ENCODE results near the gene NFATC2. TPM values are rescaled to one million over a fixed set of nuclear protein-coding genes. Genes with fewer than 3 reads are reported as not detected.
A peak's percentile ranks its signal among the peaks of the same experiment; 100 is the strongest.
"Not testable (repeated sequence)": the region's sequence is repeated elsewhere in the genome, so short reads cannot be mapped to it uniquely, and the experiment has no call there.

NFATC2 gene
- total RNA-seq, 1 donor from 2014 or later: not detected

DNA sequence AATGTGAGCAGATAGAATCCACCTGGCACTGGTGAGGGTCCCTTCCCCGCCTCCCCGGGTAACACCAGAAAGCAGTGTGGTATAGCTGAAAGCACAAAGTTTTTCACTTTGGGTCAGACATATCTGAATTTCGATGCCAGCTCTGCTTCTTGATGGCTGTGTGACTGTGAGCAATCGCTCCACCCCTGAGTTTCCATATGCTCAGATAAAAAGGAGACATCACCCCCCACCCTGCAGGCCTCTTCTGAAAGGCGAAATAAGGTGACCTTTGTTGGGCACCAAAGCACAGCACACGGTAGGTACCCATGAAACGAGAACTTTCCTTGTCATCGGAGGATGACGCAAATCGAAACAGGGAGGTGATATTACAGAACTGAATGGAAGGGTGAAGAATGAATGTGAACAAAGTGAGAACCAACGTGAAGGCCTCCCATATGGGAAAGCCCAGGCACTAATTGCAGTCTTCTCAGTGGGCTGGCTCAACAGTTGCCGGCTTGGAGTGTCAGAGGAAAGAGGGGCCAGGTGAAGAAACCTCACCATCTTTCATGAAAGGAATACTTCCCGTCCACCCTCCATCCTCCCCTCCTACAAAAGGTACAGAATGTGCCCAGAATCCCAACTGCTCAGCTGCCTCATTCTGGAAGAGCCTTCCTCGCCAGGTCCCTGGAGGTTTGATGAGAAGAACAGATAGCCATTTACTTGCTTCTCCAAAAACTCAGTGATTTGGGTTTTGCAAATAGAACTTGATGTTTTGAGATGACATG is 61.8 kb downstream of the NFATC2 start:
- DNase-seq (ENCODE audit: low read depth): no peak

DNA sequence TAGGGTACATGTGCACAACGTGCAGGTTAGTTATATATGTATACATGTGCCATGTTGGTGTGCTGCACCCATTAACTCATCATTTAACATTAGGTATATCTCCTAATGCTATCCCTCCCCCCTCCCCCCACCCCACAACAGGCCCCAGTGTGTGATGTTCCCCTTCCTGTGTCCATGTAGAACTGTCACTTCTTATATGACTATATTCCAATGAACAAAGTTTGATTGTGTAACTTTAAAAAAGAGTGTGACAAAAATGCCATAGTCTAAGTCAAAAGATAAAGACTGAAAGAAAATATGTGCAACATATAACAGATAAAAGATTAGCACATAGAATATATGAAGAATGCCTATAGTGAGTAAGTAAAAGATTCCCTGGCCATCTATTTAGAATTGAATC is 66.4 kb downstream of the NFATC2 start:
- not testable (repeated sequence) for DNase-seq (ENCODE audit: low read depth)

DNA sequence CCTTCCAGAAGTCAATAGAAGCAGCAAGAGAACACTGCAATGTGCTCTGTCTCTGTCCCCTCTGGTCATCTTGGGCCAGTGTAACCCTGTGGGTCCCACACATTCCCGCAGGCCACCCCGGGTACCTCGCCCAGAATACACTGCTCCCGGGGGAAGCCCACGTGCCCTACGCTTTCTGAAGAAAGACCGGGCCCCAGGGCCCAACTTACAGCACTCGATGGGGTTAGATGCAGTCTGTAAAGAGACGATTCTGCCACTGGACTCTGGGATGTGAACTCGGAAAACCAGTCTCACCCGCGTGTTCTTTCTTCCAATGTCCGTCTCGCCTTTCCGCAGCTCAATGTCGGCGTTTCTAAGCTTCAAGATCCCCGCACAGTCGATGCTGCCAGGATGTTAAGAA is 68.7 kb downstream of the NFATC2 start:
- no peak for DNase-seq (ENCODE audit: low read depth)

DNA sequence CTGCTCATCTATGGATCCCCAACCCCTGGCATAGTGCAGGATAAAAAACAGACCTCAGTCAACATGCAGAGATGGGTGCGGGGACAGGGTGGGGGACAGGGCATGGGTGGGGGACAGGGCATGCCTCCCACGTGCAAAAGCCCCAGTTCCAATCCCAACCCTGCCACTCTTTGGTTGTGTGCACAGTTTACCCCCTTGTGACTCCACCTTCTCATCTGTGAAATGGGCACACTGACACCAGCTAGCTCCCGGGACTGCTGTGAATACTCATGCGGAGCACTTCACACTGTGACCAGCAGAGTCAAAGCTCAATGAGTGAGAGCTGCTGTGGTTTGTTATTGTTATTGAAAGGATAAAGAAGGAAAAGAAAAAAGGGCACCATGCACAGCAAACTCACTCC is 69.3 kb downstream of the NFATC2 start:
- DNase-seq (ENCODE audit: low read depth): no peak

DNA sequence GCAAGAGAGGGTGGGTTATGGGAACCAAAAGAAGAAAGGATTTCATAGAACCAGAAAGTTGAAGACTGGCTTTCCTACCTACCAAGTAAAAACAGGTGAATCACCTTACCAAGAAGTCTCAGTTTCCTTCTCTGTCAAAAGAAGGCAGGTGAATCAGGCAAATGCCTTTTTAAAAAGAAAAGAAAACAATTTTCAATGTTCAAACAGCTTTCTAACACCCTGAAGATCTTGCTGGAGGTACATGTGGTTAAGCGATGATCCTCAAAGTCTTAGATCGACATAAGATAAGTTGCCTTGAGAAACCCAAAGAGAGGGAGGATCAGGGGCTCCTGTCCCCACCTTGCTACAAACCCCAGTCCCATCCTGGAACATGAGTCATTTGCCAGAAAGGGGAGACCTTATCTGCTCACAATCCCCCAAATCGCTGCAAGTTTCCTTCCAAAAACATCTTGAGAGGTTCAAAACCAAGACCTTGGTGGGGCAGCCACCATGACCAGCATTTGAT is 71.6 kb downstream of the NFATC2 start:
- no peak for DNase-seq (ENCODE audit: low read depth)

DNA sequence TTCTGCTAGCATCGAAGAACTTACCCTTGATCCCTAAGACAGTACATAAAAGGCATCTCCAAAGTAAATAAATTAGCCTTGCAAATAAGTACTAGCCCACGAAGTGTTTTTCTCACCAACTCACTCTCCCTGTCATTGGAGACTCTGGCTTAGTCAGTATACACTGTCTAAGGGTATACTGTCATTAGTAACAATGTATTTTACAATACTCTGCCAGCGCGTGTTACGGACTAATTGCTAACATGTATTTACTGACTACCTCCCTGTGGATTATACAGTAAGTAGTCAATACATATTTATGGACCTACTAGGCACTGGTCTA is 72.1 kb downstream of the NFATC2 start:
- no peak for DNase-seq (ENCODE audit: low read depth)

DNA sequence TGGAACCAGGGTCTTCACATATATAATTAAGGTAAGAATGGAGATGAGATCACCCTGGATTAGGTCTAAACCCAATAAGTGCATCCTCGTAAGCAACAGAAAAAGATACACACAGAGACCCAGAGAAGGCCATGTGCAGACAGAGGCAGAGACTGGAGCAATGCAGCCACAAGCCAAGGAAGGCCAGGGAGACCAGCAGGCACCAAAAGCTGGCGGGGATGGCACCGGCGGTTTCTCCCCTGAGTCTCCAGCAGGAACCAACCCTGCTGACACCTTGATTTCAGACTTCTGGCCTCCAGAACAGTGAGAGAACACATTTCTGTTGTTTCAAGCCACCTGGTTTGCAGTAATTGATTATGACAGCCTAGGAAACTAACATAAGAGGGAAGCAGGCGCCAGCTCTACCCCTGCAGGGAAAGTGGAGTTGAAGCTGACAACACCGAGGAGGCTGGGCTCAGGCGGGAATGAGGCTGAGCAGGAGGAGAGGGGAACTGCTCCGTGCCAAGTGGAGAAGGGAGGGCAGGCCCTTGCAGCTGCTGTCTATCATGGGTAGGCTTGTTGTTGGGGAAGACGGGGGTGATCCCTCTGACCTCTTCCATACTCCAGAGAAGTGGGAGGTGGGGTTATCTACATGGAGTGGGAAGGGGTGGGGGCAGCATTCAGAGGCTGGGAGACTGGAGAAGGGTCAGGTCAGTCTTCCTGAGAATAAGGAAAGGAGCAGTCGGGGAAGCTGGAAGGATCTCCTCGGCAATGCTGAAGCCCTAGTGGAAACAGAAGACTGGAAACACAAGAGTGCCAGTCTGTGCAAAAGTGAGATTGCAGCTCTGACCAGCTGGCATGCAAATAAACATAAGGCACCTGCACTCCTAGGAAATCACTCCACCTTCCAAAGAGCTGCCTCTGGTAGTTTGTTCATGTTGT is 72.7 kb downstream of the NFATC2 start:
- DNase-seq (ENCODE audit: low read depth): no peak

DNA sequence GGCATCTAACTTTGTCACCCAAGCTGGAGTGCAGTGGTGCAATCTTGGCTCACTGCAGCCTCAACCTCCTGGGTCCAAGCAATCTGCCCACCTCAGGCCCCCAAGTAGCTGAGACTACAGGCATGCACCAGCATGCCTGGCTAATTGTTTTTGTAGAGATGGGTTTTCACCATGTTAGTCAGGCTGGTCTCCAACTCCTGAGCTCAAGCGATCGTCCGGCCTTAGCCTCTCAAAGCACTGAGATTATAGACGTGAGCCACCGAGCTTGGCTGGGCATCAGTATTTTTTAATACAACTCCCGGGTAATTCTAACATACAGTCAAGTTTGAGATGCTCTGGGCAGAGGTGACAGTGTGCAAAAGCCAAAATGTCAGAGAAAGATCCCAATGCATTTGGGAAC is 73.5 kb downstream of the NFATC2 start:
- DNase-seq (ENCODE audit: low read depth): no peak

DNA sequence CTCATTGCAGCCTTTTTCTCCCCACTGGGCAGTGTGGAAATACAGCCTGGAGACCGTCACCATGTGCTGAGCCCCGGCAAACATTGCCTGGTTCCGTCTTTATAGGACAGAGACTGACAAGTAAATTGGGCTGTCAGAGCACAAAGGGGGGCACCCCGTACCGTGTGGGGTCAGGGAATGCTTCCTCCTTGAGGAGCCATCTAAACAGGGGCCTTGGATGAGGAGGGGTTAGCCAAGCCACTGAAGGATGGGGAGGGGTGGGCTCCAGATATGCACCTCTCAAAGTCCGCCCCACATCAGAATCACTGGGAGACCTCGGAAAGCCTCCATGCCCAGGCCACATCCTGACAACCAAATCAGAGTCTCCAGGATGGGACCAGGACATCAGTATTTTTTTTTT is 73.9 kb downstream of the NFATC2 start:
- no peak for DNase-seq (ENCODE audit: low read depth)

DNA sequence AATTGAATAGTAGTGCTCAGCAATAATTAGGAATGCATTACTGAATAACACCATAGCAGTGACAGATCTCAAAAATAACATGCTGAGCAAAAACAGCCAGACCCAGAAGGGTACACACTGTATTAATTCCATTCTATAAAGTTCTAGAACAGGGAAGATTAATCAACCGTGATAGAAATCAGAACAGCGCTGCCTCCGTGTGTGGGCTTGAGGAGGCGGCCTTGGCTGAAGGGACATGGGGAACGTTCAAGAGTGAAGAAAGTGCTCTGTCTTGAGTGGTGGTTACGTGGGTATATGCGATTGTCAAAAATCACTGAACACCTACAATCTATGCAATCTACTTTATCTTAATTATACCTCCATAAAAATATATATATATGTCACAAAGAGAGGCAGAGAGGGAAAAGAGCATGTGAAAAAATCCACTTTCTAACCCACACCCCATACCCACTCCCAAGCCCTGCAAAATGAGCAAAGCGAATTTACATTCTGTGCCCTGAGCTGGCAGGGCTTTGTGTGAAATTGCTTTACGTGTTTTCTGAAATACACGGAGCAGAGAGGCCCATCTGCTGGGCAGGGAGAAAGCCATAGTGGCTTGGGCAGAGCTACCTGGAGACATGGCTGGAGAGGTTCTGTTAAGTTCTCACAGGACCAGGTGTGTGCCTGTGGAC is 74.4 kb downstream of the NFATC2 start:
- DNase-seq (ENCODE audit: low read depth): no peak

DNA sequence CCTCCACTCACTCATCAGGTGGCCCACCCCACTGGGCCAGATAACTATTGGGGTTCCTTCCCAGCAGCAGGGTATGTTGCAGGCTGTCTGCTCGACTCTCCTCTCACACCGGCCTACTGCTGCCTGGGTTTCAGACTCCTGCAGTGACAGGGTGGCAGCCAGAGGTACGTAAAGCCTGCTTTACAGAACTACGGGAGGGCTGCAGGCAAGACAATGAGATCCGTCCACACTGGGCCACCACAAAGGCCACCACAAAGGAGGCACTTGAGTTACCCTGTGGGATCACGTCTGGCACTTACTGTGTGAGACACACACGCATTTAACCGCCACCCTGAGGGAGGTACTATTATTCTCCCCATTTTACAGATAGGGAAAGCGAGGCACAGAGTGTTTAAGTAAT is 78.5 kb downstream of the NFATC2 start:
- no peak for DNase-seq (ENCODE audit: low read depth)

DNA sequence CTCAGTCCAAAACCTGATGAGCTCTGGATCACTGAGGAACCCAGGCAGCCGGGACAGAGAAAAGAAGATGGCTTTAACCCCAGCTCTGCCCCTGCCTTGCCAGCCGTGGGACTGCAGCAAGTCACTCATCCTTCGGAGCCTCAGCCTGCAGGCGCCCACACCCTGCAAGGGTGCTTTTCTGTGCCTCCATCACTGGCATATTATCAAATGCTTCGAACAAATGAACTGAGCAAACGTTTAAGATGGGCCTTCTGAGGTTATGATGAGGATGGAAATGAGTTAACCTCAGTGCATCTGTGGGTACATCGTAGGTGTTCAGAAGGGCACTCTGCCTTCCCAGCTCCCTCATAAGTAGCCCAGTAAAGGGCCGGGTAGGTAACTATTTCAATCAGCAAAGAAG is 79.0 kb downstream of the NFATC2 start:
- DNase-seq (ENCODE audit: low read depth): no peak

DNA sequence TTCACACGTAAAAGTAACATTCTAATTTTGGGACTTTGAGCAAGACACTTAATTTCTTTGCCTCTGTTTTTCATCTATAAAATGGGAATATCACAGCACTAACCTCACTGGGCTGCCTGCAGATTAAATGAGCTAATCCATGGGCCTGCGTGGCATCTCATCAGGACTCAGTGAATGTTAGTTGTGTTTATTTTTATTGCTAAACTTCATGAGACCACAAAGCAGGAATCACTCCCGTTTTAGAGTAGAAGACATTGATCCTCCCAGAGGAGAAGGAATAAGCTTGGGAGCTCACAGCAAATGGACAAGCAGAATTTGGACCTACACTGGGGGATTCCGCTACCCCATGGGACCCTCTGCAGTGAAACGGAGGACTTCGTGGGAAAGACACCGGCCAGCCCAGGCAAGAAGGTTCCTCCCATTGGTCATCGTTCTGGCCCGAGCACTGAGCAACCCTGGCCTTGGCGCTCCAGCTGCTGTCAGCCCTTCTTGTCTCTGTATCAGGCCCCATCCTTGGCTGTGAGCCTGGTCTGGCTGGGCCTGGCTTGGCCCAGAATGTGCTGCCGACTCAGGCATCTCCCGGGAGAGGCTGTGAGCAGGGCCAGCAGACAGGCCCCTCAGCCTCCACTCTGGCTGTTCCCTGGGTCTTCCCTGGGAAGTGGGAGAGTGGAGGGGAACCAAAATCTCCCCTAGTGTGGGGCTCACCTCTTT is 79.8 kb downstream of the NFATC2 start:
- DNase-seq (ENCODE audit: low read depth): peak; percentile 78

DNA sequence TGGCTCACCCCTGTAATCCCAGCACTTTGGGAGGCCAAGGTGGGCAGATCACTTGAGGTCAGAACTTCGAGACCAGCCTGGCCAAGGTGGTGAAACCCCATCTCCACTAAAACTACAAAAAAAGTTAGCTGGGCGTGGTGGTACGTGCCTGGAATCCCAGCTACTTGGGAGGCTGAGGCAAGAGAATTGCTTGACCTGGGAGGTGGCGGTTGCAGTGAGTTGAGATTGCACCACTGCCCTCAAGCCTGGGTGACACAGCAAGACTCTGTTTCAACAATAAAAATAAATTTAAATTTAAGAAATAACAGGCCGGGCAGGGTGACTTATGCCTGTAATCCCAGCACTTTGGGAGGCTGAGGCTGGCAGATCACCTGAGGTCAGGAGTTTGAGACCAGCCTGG is 80.7 kb downstream of the NFATC2 start:
- DNase-seq (ENCODE audit: low read depth): not testable (repeated sequence)

DNA sequence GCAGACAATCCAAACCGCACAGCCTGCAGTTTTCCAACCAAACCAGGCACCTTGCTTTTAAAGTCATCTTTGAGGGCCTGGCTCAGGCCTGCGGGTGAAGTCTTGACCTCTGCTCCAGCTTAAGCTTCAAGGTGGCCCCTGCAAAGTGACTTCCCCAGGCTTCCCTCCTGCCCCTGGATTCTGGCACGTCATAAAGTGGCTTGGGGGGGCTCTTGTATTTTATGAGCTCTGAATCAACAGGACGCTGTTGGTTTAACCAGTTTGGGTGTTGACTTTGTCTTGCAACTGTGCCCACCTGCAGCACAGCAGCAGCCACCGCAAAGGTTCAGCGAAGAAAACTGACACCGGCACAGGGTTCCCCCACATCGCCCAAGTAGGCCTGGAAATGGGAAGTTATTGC is 81.2 kb downstream of the NFATC2 start:
- DNase-seq (ENCODE audit: low read depth): no peak

DNA sequence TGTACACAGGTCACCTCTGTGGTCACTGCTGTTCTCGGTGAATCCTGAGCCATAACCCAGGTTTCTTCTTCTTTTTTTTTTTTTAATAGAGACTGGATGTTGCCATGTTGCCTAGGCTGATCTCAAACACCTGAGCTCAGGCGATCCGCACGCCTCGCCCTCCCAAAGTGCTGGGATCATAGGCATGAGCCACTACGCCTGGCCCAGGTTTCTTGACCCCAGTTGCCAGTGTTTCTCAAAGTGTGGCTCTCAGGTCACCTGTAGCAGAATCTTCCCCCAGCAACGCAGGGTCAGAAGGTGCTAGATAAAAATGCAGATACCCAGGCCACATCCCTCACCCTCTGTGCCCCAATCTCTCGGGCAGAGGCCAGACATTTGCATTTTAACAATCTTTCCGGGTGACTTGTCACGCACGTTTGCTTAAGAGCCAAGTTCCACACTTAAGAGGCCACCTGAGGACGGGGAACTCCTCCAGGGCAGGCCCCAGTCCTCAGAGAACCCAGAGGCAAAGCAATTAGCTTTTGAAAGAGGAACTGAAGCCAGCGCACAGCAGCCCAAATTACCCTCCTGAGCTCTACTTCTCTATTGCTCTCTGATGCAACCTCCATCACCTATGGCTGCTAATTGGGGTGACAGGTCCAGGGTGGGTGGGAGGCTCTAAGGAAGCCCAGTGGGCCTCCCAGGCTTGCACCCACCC is 81.8 kb downstream of the NFATC2 start:
- no peak for DNase-seq (ENCODE audit: low read depth)

DNA sequence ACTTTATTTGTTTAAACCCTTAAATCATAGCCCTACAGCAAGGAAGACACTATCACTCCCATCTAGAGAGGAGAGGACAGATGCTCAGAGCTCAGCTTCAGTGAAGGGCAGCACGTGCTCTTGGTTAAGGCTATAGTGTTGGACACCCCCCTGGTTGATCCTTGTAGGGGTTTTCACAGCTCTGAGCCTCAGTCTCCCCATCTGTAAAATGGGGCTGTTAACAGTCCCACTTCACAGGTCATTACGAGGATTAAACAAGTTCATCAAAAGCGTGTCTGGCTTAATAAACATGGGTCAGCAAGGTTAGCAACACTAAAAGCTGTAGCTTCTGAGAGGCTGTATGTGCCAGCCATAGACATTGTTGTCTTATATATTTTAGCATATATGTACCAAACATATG is 82.4 kb downstream of the NFATC2 start:
- no peak for DNase-seq (ENCODE audit: low read depth)

DNA sequence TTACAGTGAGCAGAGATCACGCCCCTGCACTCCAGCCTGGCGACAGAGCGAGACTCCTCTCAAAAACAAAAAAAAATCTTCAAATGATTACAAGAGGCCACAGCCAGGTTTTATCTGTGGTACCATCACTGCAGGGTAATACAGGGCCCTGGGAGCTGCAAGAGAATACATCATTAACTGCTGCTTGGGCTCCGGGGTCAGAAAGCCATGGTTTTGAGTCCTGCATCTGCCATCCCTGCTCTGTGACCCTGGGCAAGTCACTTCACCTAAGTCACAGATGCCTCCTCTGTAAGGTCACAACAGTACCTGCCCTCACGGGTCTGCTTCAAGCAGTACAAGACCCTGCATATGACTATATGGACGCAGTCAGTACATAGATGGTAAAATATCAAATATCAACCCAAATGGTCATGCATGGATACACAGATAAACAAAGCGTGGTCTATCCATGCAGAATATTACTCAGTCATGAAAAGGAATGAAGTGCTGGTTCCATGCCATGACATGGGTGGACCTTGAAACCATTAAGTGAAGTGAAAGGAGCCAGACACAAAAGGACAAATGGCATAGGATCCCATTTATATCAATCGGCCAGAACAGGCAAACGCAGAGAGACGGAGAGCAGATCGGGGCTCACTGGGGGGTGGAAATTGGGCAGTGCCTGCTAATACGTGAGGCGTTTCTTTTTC is 83.6 kb downstream of the NFATC2 start:
- no peak for DNase-seq (ENCODE audit: low read depth)

DNA sequence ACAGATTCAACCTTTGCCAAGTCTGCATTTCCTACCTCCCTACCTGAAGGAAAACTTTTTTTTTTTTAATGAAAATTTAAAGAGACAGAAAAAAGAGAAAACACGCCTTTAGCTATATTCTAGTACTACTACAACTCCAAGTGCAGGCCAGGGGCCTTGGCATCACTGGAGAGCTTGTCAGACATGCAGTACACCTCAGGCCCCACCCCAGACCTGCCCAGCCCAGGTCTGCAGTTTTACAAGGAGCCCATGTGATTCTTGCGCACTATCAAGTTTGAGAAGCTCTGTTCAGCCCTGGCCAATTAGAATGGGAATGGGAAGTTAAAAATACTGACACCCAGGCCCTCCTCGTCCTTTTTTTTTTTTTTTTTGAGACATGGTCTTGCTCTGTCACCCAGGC is 85.0 kb downstream of the NFATC2 start:
- DNase-seq (ENCODE audit: low read depth): no peak
